HCT116 (cell line): ENCODE data around the gene CLDN15. TPM values are rescaled to one million over a fixed set of nuclear protein-coding genes. Genes with fewer than 3 reads are reported as not detected.

Experiments used
- ATAC-seq: fragments of 200-7000 bp; cut with Tn5 transposase; 2 replicates; pipeline ENCODE4 v1.9.1; 2020; ENCODE audit warnings: mild to moderate bottlenecking, moderate library complexity
- BruUV-seq: library from RNA; stranded (reverse); fragments of 400-500 nt; replicated peaks from 2 replicates; lab custom pipeline; 2021; lab: Mats Ljungman, UMichigan
- CTCF ChIA-PET: fragments of 300-600 bp; sonication (Branson Sonifier 250); formaldehyde crosslinking; loops from one replicate; lab custom pipeline; 2021; ENCODE audit warnings: antibody characterized with exemption; lab: Charles Lee
- POLR2A ChIA-PET: fragments of 300-600, 350-600 bp; sonication (Branson Sonifier 250); formaldehyde crosslinking; loops from one replicate; lab custom pipeline; 2021; ENCODE audit warnings: antibody characterized with exemption; lab: Charles Lee
- RAD21 ChIA-PET, 2 experiments: fragments of 300-600 bp; sonication (Branson Sonifier 250); formaldehyde crosslinking; loops; one replicate each; lab custom pipeline; 2023; ENCODE audit warnings: low total read pairs in 2 of 2; ENCODE audit not compliant: uncharacterized antibody in 2 of 2, unreplicated experiment in 2 of 2, low non-redundant PET in 1 of 2; lab: Charles Lee
- DNase-seq: peaks from one replicate; pipeline ENCODE4 v3.0.0-alpha.2; 2010; ENCODE audit warnings: low read depth, low spot score
- H2AFZ ChIP-seq: fragments of 200-600 bp; shearing (Covaris generic), sonication (generic); 2 replicates; pipeline ENCODE4 v1.6.1; 2017; ENCODE audit warnings: low read depth, mixed run types, mixed read lengths, antibody characterized with exemption, low read length; ENCODE audit not compliant: poor library complexity, severe bottlenecking
- H3K27ac ChIP-seq: 2 replicates; pipeline ENCODE4 v1.5.1; 2012; ENCODE audit warnings: low read depth, low read length
- H3K27me3 ChIP-seq: fragments of 200-600 bp; sonication (generic); 2 replicates; pipeline ENCODE4 v1.6.1; 2016; ENCODE audit warnings: mixed run types, low read length, mixed read lengths; ENCODE audit not compliant: insufficient read depth
- H3K36me3 ChIP-seq, 2 experiments: fragments of 200-500 bp in 1 of 2; fragments of 200-600 bp in 1 of 2; sonication (Bioruptor generic) in 1 of 2; sonication (generic) in 1 of 2; 2 replicates each; pipeline versions ENCODE4 v1.5.1 to v1.6.1; 2014 to 2016; ENCODE audit warnings: low read length in 2 of 2, inconsistent platforms in 1 of 2, mixed read lengths in 1 of 2, mixed run types in 1 of 2; ENCODE audit not compliant: insufficient read depth in 2 of 2, control insufficient read depth in 1 of 2
- H3K4me1 ChIP-seq, 2 experiments: fragments of 200-600 bp in 1 of 2; sonication (generic) in 1 of 2; 2 replicates each; pipeline versions ENCODE4 v1.5.1 to v1.6.1; 2012 to 2017; ENCODE audit warnings: low read length in 2 of 2, inconsistent platforms in 1 of 2, mild to moderate bottlenecking in 1 of 2, mixed read lengths in 1 of 2, mixed run types in 1 of 2, moderate library complexity in 1 of 2; ENCODE audit not compliant: insufficient read depth in 2 of 2, control insufficient read depth in 1 of 2
- H3K4me2 ChIP-seq: fragments of 200-600 bp; sonication (generic); 2 replicates; pipeline ENCODE4 v1.6.1; 2017; ENCODE audit warnings: mixed run types, low read length, mixed read lengths
- H3K4me3 ChIP-seq, 2 experiments: fragments of 200-600 bp in 1 of 2; sonication (generic) in 1 of 2; replicated peaks in 1 of 2; 2 replicates each; pipeline ENCODE4 v1.5.1; 2011 to 2016; ENCODE audit warnings: low read length in 2 of 2, control low read depth in 1 of 2, low read depth in 1 of 2, mild to moderate bottlenecking in 1 of 2, mixed read lengths in 1 of 2, mixed run types in 1 of 2
- H3K79me2 ChIP-seq: fragments of 200-600 bp; sonication (generic); 2 replicates; pipeline ENCODE4 v1.6.1; 2017; ENCODE audit warnings: mild to moderate bottlenecking, mixed run types, low read length, moderate library complexity, mixed read lengths; ENCODE audit not compliant: insufficient read depth
- H3K9ac ChIP-seq: fragments of 200-600 bp; sonication (generic); 2 replicates; pipeline ENCODE4 v1.6.1; 2016; ENCODE audit warnings: low read length, mixed read lengths
- H3K9me2 ChIP-seq: fragments of 200-600 bp; sonication (generic), shearing (Covaris generic); 2 replicates; pipeline ENCODE4 v1.6.1; 2017; ENCODE audit warnings: mixed run types, mild to moderate bottlenecking, moderate library complexity; ENCODE audit not compliant: insufficient read depth
- H3K9me3 ChIP-seq, 2 experiments: fragments of 200-500 bp in 1 of 2; fragments of 200-600 bp in 1 of 2; sonication (Bioruptor generic) in 1 of 2; sonication (generic) in 1 of 2; 2 replicates each; pipeline ENCODE4 v1.6.1; 2014 to 2017; ENCODE audit warnings: low read length in 2 of 2, mixed read lengths in 2 of 2, inconsistent platforms in 1 of 2, low read depth in 1 of 2, mild to moderate bottlenecking in 1 of 2, mixed run types in 1 of 2, moderate library complexity in 1 of 2; ENCODE audit not compliant: control insufficient read depth in 1 of 2, insufficient read depth in 1 of 2
- H4K20me1 ChIP-seq: fragments of 200-600 bp; sonication (generic), shearing (Covaris generic); 2 replicates; pipeline ENCODE4 v1.6.1; 2017; ENCODE audit warnings: mixed run types, mild to moderate bottlenecking, moderate library complexity; ENCODE audit not compliant: insufficient read depth
- CBX3 ChIP-seq: IDR thresholded peaks from 2 replicates; pipeline ENCODE4 v1.6.1; 2012; ENCODE audit warnings: low read depth
- CEBPB ChIP-seq: IDR thresholded peaks from 2 replicates; pipeline ENCODE4 v1.6.1; 2012; ENCODE audit warnings: low read depth
- EGR1 ChIP-seq: IDR thresholded peaks from 2 replicates; pipeline ENCODE4 v1.6.1; 2012; ENCODE audit warnings: low read depth
- EZH2 ChIP-seq: fragments of 200-600 bp; sonication (generic); IDR thresholded peaks from 2 replicates; pipeline ENCODE4 v1.6.1; 2017; ENCODE audit warnings: antibody characterized with exemption, mixed run types
- EZH2phosphoT487 ChIP-seq: fragments of 200-600 bp; IDR thresholded peaks from 2 replicates; pipeline ENCODE4 v1.6.1; 2018; ENCODE audit warnings: antibody characterized with exemption, borderline replicate concordance
- JUND ChIP-seq: IDR thresholded peaks from 2 replicates; pipeline ENCODE4 v1.6.1; 2012
- POLR2A ChIP-seq: IDR thresholded peaks from 2 replicates; pipeline ENCODE4 v1.7.0; 2011; ENCODE audit warnings: borderline replicate concordance; ENCODE audit not compliant: insufficient read depth, insufficient read length; ENCODE audit errors: extremely low read depth
- POLR2AphosphoS5 ChIP-seq: IDR thresholded peaks from 2 replicates; pipeline ENCODE4 v1.6.1; 2011; ENCODE audit warnings: mild to moderate bottlenecking, low read depth, low read length, moderate library complexity
- REST ChIP-seq: IDR thresholded peaks from 2 replicates; pipeline ENCODE4 v1.6.1; 2012; ENCODE audit warnings: low read depth
- SIN3A ChIP-seq: IDR thresholded peaks from 2 replicates; pipeline ENCODE4 v1.6.1; 2012; ENCODE audit warnings: low read depth
- SP1 ChIP-seq: IDR thresholded peaks from 2 replicates; pipeline ENCODE4 v1.6.1; 2012; ENCODE audit warnings: low read depth
- SRF ChIP-seq: IDR thresholded peaks from 2 replicates; pipeline ENCODE4 v1.6.1; 2012; ENCODE audit warnings: low read depth
- TCF7L2 ChIP-seq: IDR thresholded peaks from 2 replicates; pipeline ENCODE4 v1.7.0; 2011; ENCODE audit warnings: borderline replicate concordance, inconsistent platforms; ENCODE audit not compliant: insufficient read depth, insufficient read length; ENCODE audit errors: extremely low read depth
- YY1 ChIP-seq: IDR thresholded peaks from 2 replicates; pipeline ENCODE4 v1.6.1; 2011; ENCODE audit warnings: low read length, low read depth, moderate library complexity, mild to moderate bottlenecking; ENCODE audit not compliant: insufficient replicate concordance; ENCODE audit errors: extremely low read depth
- ZNF274 ChIP-seq: fragments of 200-500 bp; sonication (Bioruptor generic); IDR thresholded peaks from 2 replicates; pipeline ENCODE4 v1.6.1; 2014; ENCODE audit warnings: mild to moderate bottlenecking, low read depth, low read length, inconsistent platforms
- intact Hi-C: fragments of 100-400 bp; cut with micrococcal nuclease; formaldehyde crosslinking; loops from 2 replicates; pipeline ENCODE4 v1.10.0; 2022
- total RNA-seq: library from RNA; stranded (reverse); gene quantifications from one replicate; pipeline ENCODE4 v1.2.1, GENCODE V29; 2021; ENCODE audit not compliant: unreplicated experiment
- TF ChIP-seq, protein P1 (sequence below): IDR thresholded peaks from 2 replicates; pipeline ENCODE4 v1.6.1; 2012
- TF ChIP-seq, protein P2 (sequence below), 3 experiments: fragments of 200-600 bp in 1 of 3; sonication (generic) in 1 of 3; IDR thresholded peaks in 2 of 3; conservative IDR thresholded peaks in 1 of 3; 2 replicates each; pipeline ENCODE4 v1.5.1; 2012 to 2017; ENCODE audit warnings: low read depth in 2 of 3, low read length in 2 of 3, antibody characterized with exemption in 1 of 3, borderline replicate concordance in 1 of 3, control low read depth in 1 of 3, mild to moderate bottlenecking in 1 of 3, mixed read lengths in 1 of 3, mixed run types in 1 of 3, moderate library complexity in 1 of 3; ENCODE audit not compliant: insufficient read depth in 1 of 3

Gene CLDN15
- total RNA-seq, 1 experiment from 2014 or later, result 16.9 TPM

GRCh38 chr7:101189109-101189508 is 48.5 kb downstream of the CLDN15 start (continued):
- TF ChIP-seq YY1, result no peak
- TF ChIP-seq TCF7L2, result no peak
- TF ChIP-seq SRF, result no peak
- no peak for TF ChIP-seq ZNF274

DNA sequence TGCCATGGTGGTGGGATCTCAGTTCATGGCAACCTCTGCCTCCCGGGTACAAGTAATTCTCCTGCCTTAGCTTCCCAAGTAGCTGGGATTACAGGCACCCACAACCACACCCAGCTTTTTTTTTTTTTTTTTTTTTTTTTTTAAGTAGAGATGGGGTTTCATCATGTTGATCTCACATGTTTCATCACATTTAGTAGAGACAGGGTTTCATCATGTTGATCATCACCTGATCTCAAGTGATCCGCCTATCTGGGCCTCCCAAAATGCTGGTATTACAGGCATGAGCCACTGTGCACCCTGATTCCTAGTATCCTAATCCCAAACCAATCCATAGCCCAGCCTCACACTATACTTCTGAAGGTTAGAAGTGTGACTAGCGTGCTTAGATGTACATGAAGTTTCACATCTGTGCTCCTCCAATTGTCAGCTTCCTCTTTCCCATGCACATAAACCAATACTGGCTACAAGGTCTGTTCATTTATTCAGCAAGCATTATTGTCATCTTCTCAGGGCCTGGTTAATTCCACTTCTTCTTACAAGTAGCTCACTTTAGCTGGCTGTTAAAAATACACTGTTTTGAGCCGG is 50.7 kb downstream of the CLDN15 start:
- Histone ChIP-seq H2AFZ (no peak overlapping the region), H3K79me2 (no peaks in the 10 kb centered on the region), H3K36me3 (no peaks in the 10 kb centered on the region), H3K9me2 (no peaks in the 10 kb centered on the region), H3K4me1 (peaks cover 4 to 21% of the 10 kb centered on the region in 2 experiments; a peak in 3 of 4 replicates), H3K27me3 (no peaks in the 10 kb centered on the region), H3K4me3 (no peak overlapping the region), H3K9ac (no peak overlapping the region), H3K9me3 (no peaks in the 10 kb centered on the region), H4K20me1 (no peaks in the 10 kb centered on the region), H3K4me2 (no peak overlapping the region), H3K27ac (no peak overlapping the region)
- CTCF ChIA-PET, result interaction anchor here (0.7 kb wide), 1 partner anchor 46 kb away, joined by 4 read pairs; no protein-coding TSS in a partner anchor
- ATAC-seq, result no peak
- no TSS peak for BruUV-seq
- no peak for DNase-seq
- intact Hi-C loops, result no loop called here
- RAD21 ChIA-PET, result interaction anchor here in 1 of 2 experiments (1.5 kb wide), 1 partner anchor 43 kb away, joined by 5 read pairs; no protein-coding TSS in a partner anchor
- POLR2A ChIA-PET, result interaction anchor here (1.7 kb wide), 1 partner anchor 31 kb away, joined by 4 read pairs; the partner anchor contains the start of gene PLOD3
- no peak for TF ChIP-seq REST
- no peak for TF ChIP-seq ZNF274
- no peak for TF ChIP-seq JUND
- TF ChIP-seq, protein P1, sequence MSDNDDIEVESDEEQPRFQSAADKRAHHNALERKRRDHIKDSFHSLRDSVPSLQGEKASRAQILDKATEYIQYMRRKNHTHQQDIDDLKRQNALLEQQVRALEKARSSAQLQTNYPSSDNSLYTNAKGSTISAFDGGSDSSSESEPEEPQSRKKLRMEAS, result no peak
- no peak for TF ChIP-seq POLR2AphosphoS5
- no peak for TF ChIP-seq CEBPB
- TF ChIP-seq EZH2, result no peak
- TF ChIP-seq EGR1, result no peak
- TF ChIP-seq SIN3A, result no peak
- TF ChIP-seq CBX3, result no peak
- TF ChIP-seq, protein P2, sequence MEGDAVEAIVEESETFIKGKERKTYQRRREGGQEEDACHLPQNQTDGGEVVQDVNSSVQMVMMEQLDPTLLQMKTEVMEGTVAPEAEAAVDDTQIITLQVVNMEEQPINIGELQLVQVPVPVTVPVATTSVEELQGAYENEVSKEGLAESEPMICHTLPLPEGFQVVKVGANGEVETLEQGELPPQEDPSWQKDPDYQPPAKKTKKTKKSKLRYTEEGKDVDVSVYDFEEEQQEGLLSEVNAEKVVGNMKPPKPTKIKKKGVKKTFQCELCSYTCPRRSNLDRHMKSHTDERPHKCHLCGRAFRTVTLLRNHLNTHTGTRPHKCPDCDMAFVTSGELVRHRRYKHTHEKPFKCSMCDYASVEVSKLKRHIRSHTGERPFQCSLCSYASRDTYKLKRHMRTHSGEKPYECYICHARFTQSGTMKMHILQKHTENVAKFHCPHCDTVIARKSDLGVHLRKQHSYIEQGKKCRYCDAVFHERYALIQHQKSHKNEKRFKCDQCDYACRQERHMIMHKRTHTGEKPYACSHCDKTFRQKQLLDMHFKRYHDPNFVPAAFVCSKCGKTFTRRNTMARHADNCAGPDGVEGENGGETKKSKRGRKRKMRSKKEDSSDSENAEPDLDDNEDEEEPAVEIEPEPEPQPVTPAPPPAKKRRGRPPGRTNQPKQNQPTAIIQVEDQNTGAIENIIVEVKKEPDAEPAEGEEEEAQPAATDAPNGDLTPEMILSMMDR (IDR thresholded peaks at IDR 0.05 in 2 of 3, conservative IDR thresholded peaks at IDR 0.05 in 1 of 3; ENCODE audit: borderline replicate concordance in 1 of 3, insufficient read depth in 1 of 3, low read depth in 2 of 3, low read length in 2 of 3), result no peak
- TF ChIP-seq EZH2phosphoT487, result no peak
- TF ChIP-seq SRF, result no peak
- no peak for TF ChIP-seq POLR2A
- TF ChIP-seq TCF7L2, result no peak
- no peak for TF ChIP-seq SP1
